ENCODE results near the gene IBTK. TPM values are rescaled to one million over a fixed set of nuclear protein-coding genes. Genes with fewer than 3 reads are reported as not detected.

Gene IBTK
- polyA plus RNA-seq, 1 experiment, result 13.0 TPM

- no peaks in the 10 kb centered on the region for H3K27me3 ChIP-seq (ENCODE audit: control insufficient read depth, insufficient read depth, low read length)
- TF ChIP-seq CTCF (IDR thresholded peaks at IDR 0.05; ENCODE audit: insufficient read depth, low read depth, low read length), result no peak
- ChIA-PET POLR2A (no interaction called here), CTCF (interaction anchor here (0.7 to 2.5 kb wide), 4 partner anchors 35 to 173 kb away, joined by 3 to 10 read pairs (median 6); no protein-coding TSS in a partner anchor)
- DNase-seq (ENCODE audit: low read depth), result no peak
- H3K4me3 ChIP-seq (ENCODE audit: low read depth, low read length), result no peak overlapping the region
- no peaks in the 10 kb centered on the region for H3K36me3 ChIP-seq (ENCODE audit: control insufficient read depth, insufficient read depth, low read length)
These were observed 68.8 kb downstream of the IBTK start for GRCh38 chr6:82178759-82179112.

GRCh38 chr6:82178077-82178758 lies 69.3 kb downstream of the IBTK start:
- H3K27me3 ChIP-seq (ENCODE audit: control insufficient read depth, insufficient read depth, low read length), result no peaks in the 10 kb centered on the region
- no peak for DNase-seq (ENCODE audit: low read depth)
- H3K4me3 ChIP-seq (ENCODE audit: low read depth, low read length), result no peak overlapping the region
- POLR2A ChIA-PET, result no interaction called here
- CTCF ChIA-PET, result interaction anchor here (0.6 to 2.5 kb wide), 9 partner anchors 31 to 425 kb away, joined by 3 to 10 read pairs (median 3); no protein-coding TSS in a partner anchor
- peak; percentile 57 for TF ChIP-seq CTCF (IDR thresholded peaks at IDR 0.05; ENCODE audit: insufficient read depth, low read depth, low read length)
- no peaks in the 10 kb centered on the region for H3K36me3 ChIP-seq (ENCODE audit: control insufficient read depth, insufficient read depth, low read length)

GRCh38 chr6:82176616-82177015 lies 70.9 kb downstream of the IBTK start:
- Histone ChIP-seq H3K27me3 (ENCODE audit: control insufficient read depth, insufficient read depth, low read length) (no peaks in the 10 kb centered on the region), H3K4me3 (ENCODE audit: low read depth, low read length) (no peak overlapping the region), H3K36me3 (ENCODE audit: control insufficient read depth, insufficient read depth, low read length) (peaks cover 3% of the 10 kb centered on the region; the same call in 1 of the 2 replicates)
- DNase-seq (ENCODE audit: low read depth), result no peak
- TF ChIP-seq CTCF (IDR thresholded peaks at IDR 0.05; ENCODE audit: insufficient read depth, low read depth, low read length), result no peak
- POLR2A ChIA-PET, result no interaction called here
- CTCF ChIA-PET, result interaction anchor here (1.1 to 2.5 kb wide), 3 partner anchors 10 to 102 kb away, joined by 3 to 8 read pairs (median 4); no protein-coding TSS in a partner anchor

GRCh38 chr6:82172594-82172993 lies 75.0 kb downstream of the IBTK start:
- no peak for TF ChIP-seq CTCF (IDR thresholded peaks at IDR 0.05; ENCODE audit: insufficient read depth, low read depth, low read length)
- no peak for DNase-seq (ENCODE audit: low read depth)
- Histone ChIP-seq H3K36me3 (ENCODE audit: control insufficient read depth, insufficient read depth, low read length) (peaks cover 4% of the 10 kb centered on the region; the same call in 1 of the 2 replicates), H3K27me3 (ENCODE audit: control insufficient read depth, insufficient read depth, low read length) (no peaks in the 10 kb centered on the region), H3K4me3 (ENCODE audit: low read depth, low read length) (no peak overlapping the region)
- POLR2A ChIA-PET, result no interaction called here
- CTCF ChIA-PET, result interaction anchor here (1.3 to 2.0 kb wide), 3 partner anchors 11 to 132 kb away, joined by 3 to 6 read pairs (median 5); no protein-coding TSS in a partner anchor

GRCh38 chr6:82169138-82169876 lies 78.2 kb downstream of the IBTK start:
- no peak for DNase-seq (ENCODE audit: low read depth)
- Histone ChIP-seq H3K4me3 (ENCODE audit: low read depth, low read length) (no peak overlapping the region), H3K27me3 (ENCODE audit: control insufficient read depth, insufficient read depth, low read length) (no peaks in the 10 kb centered on the region), H3K36me3 (ENCODE audit: control insufficient read depth, insufficient read depth, low read length) (peaks cover 6% of the 10 kb centered on the region)
- POLR2A ChIA-PET, result no interaction called here
- CTCF ChIA-PET, result interaction anchor here (1.2 kb wide), 1 partner anchor 9 kb away, joined by 3 read pairs; no protein-coding TSS in a partner anchor
- TF ChIP-seq CTCF (IDR thresholded peaks at IDR 0.05; ENCODE audit: insufficient read depth, low read depth, low read length), result no peak

Data from BJ (cell line).